IMR-90 (cell line): ENCODE results near the gene TANGO2.

ENCODE experiments used
- BHLHE40 ChIP-seq: fragments of 150-350 bp; IDR thresholded peaks from 2 replicates; pipeline ENCODE4 v1.6.1; 2016; ENCODE audit warnings: mild to moderate bottlenecking, low read depth, low read length
- CEBPB ChIP-seq: IDR thresholded peaks from 2 replicates; pipeline ENCODE4 v1.6.1; 2012; ENCODE audit warnings: low read depth, low read length, improper control_type of control experiment
- CHD1 ChIP-seq: IDR thresholded peaks from 2 replicates; pipeline ENCODE4 v1.6.1; 2012; ENCODE audit warnings: low read depth, low read length, improper control_type of control experiment
- FOS ChIP-seq: fragments of 150-350 bp; IDR thresholded peaks from 2 replicates; pipeline ENCODE4 v1.6.1; 2016; ENCODE audit warnings: low read depth, low read length
- MAFK ChIP-seq: IDR thresholded peaks from 2 replicates; pipeline ENCODE4 v1.6.1; 2012; ENCODE audit warnings: low read depth, low read length, improper control_type of control experiment
- MXI1 ChIP-seq: IDR thresholded peaks from 2 replicates; pipeline ENCODE4 v1.6.1; 2012; ENCODE audit warnings: low read depth, mild to moderate bottlenecking, low read length, moderate library complexity, borderline replicate concordance
- POLR2A ChIP-seq: IDR thresholded peaks from 2 replicates; pipeline ENCODE4 v1.6.1; 2012; ENCODE audit warnings: mild to moderate bottlenecking, low read depth, low read length
- RAD21 ChIP-seq: IDR thresholded peaks from 2 replicates; pipeline ENCODE4 v1.6.1; 2012; ENCODE audit warnings: low read length, improper control_type of control experiment
- RCOR1 ChIP-seq: IDR thresholded peaks from 2 replicates; pipeline ENCODE4 v1.6.1; 2012; ENCODE audit warnings: mild to moderate bottlenecking, low read length, improper control_type of control experiment; ENCODE audit not compliant: insufficient replicate concordance
- SMC3 ChIP-seq: fragments of 150-350 bp; IDR thresholded peaks from 2 replicates; pipeline ENCODE4 v1.6.1; 2016; ENCODE audit warnings: low read depth, mild to moderate bottlenecking, antibody characterized with exemption, low read length, moderate library complexity
- TF ChIP-seq, protein P1 (sequence below): conservative IDR thresholded peaks from 2 replicates; pipeline ENCODE4 v1.5.1; 2012; ENCODE audit warnings: mild to moderate bottlenecking, low read depth, low read length, improper control_type of control experiment
- TF ChIP-seq, protein P2 (sequence below): fragments of 150-350 bp; IDR thresholded peaks from 2 replicates; pipeline ENCODE4 v1.6.1; 2017; ENCODE audit warnings: mild to moderate bottlenecking, antibody characterized with exemption, low read length, low read depth
- TF ChIP-seq, protein P3 (sequence below): fragments of 150-350 bp; IDR thresholded peaks from 2 replicates; pipeline ENCODE4 v1.6.1; 2016; ENCODE audit warnings: low read depth, mild to moderate bottlenecking, low read length, moderate library complexity, borderline replicate concordance

- TF ChIP-seq RCOR1 (no peak), MXI1 (no peak), SMC3 (no peak), POLR2A (no peak), BHLHE40 (no peak), CEBPB (no peak), CHD1 (no peak), FOS (no peak), MAFK (no peak), RAD21 (no peak)
- TF ChIP-seq, protein P1, sequence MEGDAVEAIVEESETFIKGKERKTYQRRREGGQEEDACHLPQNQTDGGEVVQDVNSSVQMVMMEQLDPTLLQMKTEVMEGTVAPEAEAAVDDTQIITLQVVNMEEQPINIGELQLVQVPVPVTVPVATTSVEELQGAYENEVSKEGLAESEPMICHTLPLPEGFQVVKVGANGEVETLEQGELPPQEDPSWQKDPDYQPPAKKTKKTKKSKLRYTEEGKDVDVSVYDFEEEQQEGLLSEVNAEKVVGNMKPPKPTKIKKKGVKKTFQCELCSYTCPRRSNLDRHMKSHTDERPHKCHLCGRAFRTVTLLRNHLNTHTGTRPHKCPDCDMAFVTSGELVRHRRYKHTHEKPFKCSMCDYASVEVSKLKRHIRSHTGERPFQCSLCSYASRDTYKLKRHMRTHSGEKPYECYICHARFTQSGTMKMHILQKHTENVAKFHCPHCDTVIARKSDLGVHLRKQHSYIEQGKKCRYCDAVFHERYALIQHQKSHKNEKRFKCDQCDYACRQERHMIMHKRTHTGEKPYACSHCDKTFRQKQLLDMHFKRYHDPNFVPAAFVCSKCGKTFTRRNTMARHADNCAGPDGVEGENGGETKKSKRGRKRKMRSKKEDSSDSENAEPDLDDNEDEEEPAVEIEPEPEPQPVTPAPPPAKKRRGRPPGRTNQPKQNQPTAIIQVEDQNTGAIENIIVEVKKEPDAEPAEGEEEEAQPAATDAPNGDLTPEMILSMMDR, result no peak
- TF ChIP-seq, protein P2, sequence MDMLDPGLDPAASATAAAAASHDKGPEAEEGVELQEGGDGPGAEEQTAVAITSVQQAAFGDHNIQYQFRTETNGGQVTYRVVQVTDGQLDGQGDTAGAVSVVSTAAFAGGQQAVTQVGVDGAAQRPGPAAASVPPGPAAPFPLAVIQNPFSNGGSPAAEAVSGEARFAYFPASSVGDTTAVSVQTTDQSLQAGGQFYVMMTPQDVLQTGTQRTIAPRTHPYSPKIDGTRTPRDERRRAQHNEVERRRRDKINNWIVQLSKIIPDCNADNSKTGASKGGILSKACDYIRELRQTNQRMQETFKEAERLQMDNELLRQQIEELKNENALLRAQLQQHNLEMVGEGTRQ, result no peak
- TF ChIP-seq, protein P3, sequence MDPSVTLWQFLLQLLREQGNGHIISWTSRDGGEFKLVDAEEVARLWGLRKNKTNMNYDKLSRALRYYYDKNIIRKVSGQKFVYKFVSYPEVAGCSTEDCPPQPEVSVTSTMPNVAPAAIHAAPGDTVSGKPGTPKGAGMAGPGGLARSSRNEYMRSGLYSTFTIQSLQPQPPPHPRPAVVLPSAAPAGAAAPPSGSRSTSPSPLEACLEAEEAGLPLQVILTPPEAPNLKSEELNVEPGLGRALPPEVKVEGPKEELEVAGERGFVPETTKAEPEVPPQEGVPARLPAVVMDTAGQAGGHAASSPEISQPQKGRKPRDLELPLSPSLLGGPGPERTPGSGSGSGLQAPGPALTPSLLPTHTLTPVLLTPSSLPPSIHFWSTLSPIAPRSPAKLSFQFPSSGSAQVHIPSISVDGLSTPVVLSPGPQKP, result no peak
Measured at GRCh38 chr22:20106849-20107237, 85.9 kb downstream of the TANGO2 start.
